Medulla oblongata (tissue), 1 donor: Measurements from ENCODE around the gene COG5.

Experiments used
- DNase-seq: peaks from one replicate; pipeline ENCODE4 v3.0.0-alpha.2; 2015; ENCODE audit errors: extremely low spot score

The COG5 gene

GRCh38 chr7:107563775-107564552, at the start of gene COG5, which contains the start of gene DUS4L:
Gene COG5 (minus strand): TSS chr7:107563920. CDS start chr7:107563896, 24 bp downstream.
Gene DUS4L (plus strand): TSS chr7:107563971. CDS start chr7:107567071, 3,100 bp downstream.
- DNase-seq, result peak; percentile 78

- DNase-seq, result no peak
Measured at GRCh38 chr7:107613439-107613838, 49.7 kb upstream of the COG5 start.

DNA sequence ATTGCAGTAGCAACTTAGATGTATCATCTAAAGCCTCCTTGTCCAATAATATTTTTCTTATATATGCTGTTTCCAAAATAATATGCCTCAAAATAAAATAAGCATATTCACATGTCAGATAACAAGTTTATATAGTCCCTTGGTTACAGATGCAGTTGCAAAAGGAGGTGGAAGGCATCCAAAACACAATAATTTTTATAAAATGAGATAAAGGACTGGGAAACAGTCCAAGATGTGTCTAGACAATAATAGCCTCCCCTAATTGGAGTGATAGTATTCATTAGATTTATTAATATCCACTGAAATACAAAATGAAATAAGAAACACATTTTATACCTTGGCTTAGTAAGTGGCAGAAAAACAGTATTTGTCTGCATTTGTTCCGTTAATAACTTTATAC, 46.6 kb upstream of the COG5 start:
- DNase-seq, result no peak

GRCh38 chr7:107609811-107610261, 46.1 kb upstream of the COG5 start:
- no peak for DNase-seq

GRCh38 chr7:107606303-107606702, 42.6 kb upstream of the COG5 start:
- no peak for DNase-seq

- DNase-seq, result no peak
Measured at GRCh38 chr7:107605218-107605815, 41.6 kb upstream of the COG5 start.

DNA sequence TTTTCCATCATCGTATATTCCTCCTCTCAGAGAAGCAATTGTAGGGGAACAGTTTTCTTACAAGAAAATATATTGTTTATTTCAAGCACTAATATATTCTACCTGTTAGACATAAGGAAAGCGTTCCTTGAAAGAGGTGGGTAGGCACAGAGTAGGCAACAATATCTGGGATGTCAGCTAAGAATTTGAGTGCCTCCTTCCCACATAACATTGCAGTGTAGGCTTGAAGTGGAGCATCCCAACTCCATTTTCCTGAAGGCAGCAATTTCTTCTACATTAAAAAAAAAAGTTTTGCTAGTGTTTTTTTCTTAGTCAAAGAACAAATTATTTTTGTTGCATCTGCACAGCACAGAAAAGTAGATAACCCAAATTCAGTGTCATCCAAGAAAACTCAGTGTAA, 37.1 kb upstream of the COG5 start:
- DNase-seq, result no peak

GRCh38 chr7:107599262-107599661, 35.5 kb upstream of the COG5 start:
- no peak for DNase-seq

DNA sequence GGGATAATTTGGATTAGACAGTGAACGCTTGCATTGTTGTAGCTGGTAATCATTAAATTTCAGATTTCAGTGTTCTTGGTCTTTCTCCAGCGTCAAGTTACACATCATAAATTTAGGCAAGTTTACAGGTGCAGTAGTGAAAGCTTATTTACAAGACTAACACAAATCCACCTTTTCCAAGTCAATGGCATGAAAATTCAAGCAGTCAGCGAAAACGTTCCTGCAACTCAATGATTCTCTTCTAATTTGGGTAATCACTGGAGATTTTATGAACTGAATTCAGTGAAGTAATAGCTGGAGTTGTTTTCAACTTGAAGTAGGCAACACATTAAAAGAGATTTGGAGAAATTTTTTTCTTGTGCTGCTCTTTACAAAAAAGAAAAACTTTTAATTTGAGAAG, 34.2 kb upstream of the COG5 start:
- no peak for DNase-seq

GRCh38 chr7:107597582-107597916, 33.8 kb upstream of the COG5 start:
- no peak for DNase-seq

- DNase-seq, result no peak
Measured at GRCh38 chr7:107596881-107597581, 33.3 kb upstream of the COG5 start.

GRCh38 chr7:107594961-107595737, 31.4 kb upstream of the COG5 start:
- peak; percentile 18 for DNase-seq

GRCh38 chr7:107593025-107593410, 29.3 kb upstream of the COG5 start:
- DNase-seq, result no peak

- no peak for DNase-seq
Measured at GRCh38 chr7:107592361-107593024, 28.8 kb upstream of the COG5 start.

GRCh38 chr7:107591421-107591820, 27.7 kb upstream of the COG5 start:
- DNase-seq, result no peak

DNA sequence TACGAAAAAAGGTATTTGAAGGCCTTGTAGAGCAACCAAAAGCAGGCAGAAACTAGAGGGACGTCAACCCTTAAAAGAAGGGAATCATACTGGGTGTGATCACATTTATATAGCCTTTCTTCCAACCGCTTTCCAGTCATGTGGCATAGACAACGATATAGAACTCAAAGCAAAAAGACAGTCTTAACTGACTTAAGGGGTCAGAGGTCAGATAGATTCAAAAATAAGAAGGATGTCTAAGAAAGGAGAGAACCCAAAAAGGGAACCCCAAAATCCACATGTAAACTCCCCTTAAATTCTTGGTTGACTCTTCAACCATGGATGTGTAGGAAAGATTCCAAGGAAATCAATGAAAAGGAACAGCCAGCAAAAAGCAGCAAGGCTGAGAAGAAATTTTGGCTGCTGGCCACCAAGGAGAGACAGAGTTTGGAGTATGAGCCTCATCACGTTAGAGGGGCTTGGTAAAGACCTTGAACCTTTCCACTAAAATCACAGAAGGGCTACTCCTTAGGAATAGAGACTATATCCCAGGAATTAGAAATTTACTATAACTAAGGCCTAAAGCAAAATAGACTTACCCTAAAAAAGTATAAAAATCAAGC, 24.9 kb upstream of the COG5 start:
- no peak for DNase-seq

DNA sequence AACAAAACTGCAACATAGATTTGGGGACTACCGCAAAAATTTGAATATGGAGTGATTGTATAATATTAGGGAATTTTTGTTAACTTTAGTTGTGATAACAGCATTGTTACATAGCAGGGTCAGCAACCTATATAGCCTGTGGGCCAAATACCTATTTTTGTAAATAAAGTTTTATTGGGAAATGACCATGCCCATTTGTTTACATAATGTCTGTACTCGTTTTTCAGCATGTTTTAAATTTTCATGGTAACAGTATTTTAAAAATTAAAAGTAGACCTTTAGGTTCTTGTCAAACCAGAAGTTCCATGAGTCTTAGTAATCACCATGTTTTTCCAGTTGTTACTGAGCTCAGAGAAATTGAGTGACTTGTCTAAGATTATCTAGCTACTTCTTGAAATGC, 21.0 kb upstream of the COG5 start:
- no peak for DNase-seq

DNA sequence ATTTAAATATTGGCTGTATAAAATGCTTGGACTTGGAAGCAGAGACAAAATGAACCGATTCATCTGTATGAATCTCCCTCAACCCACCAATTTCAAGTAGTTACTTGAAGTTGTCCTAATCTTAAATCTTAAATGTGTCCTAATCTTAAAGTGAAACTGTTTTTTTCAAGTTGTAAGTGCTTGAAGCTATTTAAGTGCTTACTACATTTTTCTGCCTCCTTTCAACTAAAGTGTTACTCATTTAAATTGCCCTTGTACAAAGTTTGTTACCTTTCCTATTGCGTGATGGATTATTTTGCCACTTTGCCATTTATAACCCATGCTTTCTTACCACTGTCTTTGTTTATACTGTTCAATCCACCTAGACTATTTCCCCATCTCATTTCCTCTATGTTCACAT, 19.2 kb upstream of the COG5 start:
- DNase-seq, result no peak

DNA sequence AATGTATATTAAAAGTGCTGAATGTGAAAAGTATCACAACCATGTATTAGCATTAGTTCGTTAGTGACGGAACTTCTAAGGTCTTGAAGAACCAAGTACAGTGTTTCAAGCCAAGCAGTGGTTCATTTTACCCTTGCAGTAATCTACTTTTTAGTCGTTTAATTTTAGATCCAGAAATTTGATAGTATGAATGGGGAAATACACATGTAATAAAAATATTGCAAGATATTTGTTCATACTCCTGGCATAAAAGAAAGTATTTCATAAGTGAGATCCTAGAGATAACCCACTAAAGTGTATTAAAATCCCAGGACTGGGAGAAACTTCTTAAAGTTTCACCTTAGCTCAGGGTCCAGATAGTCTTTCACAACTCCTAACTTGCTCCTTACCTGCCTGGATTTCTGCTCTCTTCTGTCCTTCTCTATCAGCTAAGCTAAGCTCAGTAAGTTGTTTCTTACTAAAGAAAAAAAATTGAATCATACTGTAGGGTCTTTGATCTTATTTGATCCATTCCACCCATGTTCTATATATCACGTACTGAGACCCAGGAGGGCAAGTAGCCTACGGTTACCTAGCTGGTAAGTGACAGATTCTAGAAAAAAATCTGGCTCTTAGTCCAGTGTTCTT, 17.8 kb upstream of the COG5 start:
- DNase-seq, result no peak

DNA sequence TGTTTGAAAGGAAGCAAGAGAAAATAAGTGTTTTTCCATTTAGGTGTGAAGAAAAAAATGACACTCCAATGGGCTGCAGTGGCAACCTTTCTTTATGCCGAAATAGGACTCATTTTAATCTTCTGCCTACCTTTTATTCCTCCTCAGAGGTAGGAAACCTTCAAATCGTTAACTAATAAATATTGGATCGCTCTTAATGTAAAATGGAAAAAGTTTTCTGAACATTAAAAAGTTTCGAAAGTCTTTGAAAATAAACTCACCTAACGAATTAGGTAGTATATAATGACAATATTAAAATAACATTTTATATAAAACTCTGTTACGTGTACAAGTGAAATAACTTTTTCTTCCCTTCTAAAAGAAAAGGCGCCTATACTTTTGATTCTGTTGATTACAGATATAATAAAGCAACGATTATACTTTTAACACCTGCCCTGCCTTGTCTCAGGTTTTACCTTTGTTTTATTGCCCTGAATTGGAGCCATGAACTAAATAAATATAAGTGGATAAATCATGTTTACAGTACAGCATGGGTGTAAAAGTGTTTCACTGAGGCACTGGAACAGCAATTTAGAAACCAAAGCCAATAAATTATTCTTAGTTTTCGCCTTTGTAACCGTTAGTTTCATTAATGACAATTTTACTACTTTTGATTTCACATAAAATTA, 17.1 kb upstream of the COG5 start:
- DNase-seq, result no peak
